GM13976 (cell line): ENCODE measurements around the gene MTMR11.
A peak's percentile ranks its signal among the peaks of the same experiment; 100 is the strongest.

Experiments used
- DNase-seq: peaks from one replicate; pipeline ENCODE4 v3.0.0; 2012; ENCODE audit warnings: low spot score
- CTCF ChIP-seq: IDR thresholded peaks from 2 replicates; pipeline ENCODE4 v1.5.1; 2012; ENCODE audit warnings: borderline replicate concordance, mild to moderate bottlenecking; ENCODE audit not compliant: insufficient read depth; ENCODE audit errors: extremely low read depth, missing control alignments, control extremely low read depth
- in situ Hi-C: fragments of 300-500 bp; cut with MboI; formaldehyde crosslinking; loops from one replicate; pipeline ENCODE4 v1.12.0; 2022; ENCODE audit warnings: low sequenced_read_pairs, mixed read lengths, inconsistent platforms; ENCODE audit not compliant: unreplicated experiment

MTMR11 gene

GRCh38 chr1:149906570-149907075 is 30.1 kb downstream of the MTMR11 start:
- no peak for DNase-seq
- in situ Hi-C loops = no loop called here

GRCh38 chr1:149903836-149904491 is 32.7 kb downstream of the MTMR11 start:
- no peak for DNase-seq
- in situ Hi-C loops = no loop called here
- TF ChIP-seq CTCF = no peak

More at GRCh38 chr1:149906570-149907075, 30.1 kb downstream of the MTMR11 start:
- no peak for TF ChIP-seq CTCF

- in situ Hi-C loops = loop anchor here (10.0 kb wide), 1 partner anchor 155 kb away; no protein-coding TSS in a partner anchor
- no peak for TF ChIP-seq CTCF
- DNase-seq = peak; percentile 95
Observed at GRCh38 chr1:149899460-149900284, 37.0 kb downstream of the MTMR11 start, which contains the start of gene BOLA1. Gene BOLA1 (plus strand): TSS chr1:149899568. CDS start chr1:149900060, 492 bp downstream.

GRCh38 chr1:149896575-149896974 is 40.1 kb downstream of the MTMR11 start:
- no peak for TF ChIP-seq CTCF
- DNase-seq = no peak
- in situ Hi-C loops = loop anchor here (10.0 kb wide), 1 partner anchor 158 kb away; no protein-coding TSS in a partner anchor

GRCh38 chr1:149888999-149889289 is 47.7 kb downstream of the MTMR11 start:
- no peak for TF ChIP-seq CTCF
- no peak for DNase-seq
- in situ Hi-C loops = no loop called here

GRCh38 chr1:149888247-149888998 is 48.3 kb downstream of the MTMR11 start:
- DNase-seq = peak; percentile 81
- in situ Hi-C loops = no loop called here
- TF ChIP-seq CTCF = peak; percentile 61
